SK-N-SH (cell line): ENCODE measurements around the gene DIRAS1. TPM values are rescaled to one million over a fixed set of nuclear protein-coding genes. Genes with fewer than 3 reads are reported as not detected.

ENCODE experiments used
- CTCF ChIA-PET: fragments of 300-600, 350-600 bp; formaldehyde crosslinking; extraction: SDS; loops from one replicate; lab custom pipeline; 2021; lab: Yijun Ruan, JAX
- POLR2A ChIA-PET: fragments of 350-600 bp; sonication (Branson Sonifier 250); formaldehyde crosslinking; extraction: SDS; loops from one replicate; lab custom pipeline; 2020; ENCODE audit warnings: antibody characterized with exemption, inconsistent platforms; lab: Yijun Ruan, JAX
- DNase-seq: peaks from one replicate; pipeline ENCODE4 v3.0.0; 2012
- H2AFZ ChIP-seq: fragments of 200-600 bp; sonication (generic); 2 replicates; pipeline ENCODE4 v1.8.1; 2016; ENCODE audit warnings: antibody characterized with exemption, mild to moderate bottlenecking, low read depth
- H3F3A ChIP-seq: fragments of 200-600 bp; sonication (generic); replicated peaks from 2 replicates; pipeline ENCODE3; 2016; ENCODE audit warnings: antibody characterized with exemption, mild to moderate bottlenecking; ENCODE audit not compliant: insufficient read depth
- H3K27ac ChIP-seq, 2 experiments: fragments of 200-500 bp in 1 of 2; fragments of 200-600 bp in 1 of 2; sonication (Bioruptor generic) in 1 of 2; sonication (generic), shearing (Covaris generic) in 1 of 2; 2 replicates each; pipeline versions ENCODE4 v1.5.1 to v1.6.1; 2014 to 2016; ENCODE audit warnings: low read depth in 2 of 2, inconsistent platforms in 1 of 2, low read length in 1 of 2, mild to moderate bottlenecking in 1 of 2, mixed read lengths in 1 of 2
- H3K27me3 ChIP-seq: fragments of 200-600 bp; sonication (generic), shearing (Covaris generic); 2 replicates; pipeline ENCODE4 v1.6.1; 2016; ENCODE audit warnings: mixed run types; ENCODE audit not compliant: insufficient read depth
- H3K36me3 ChIP-seq, 2 experiments: fragments of 200-500 bp in 1 of 2; fragments of 200-600 bp in 1 of 2; sonication (Bioruptor generic) in 1 of 2; sonication (generic) in 1 of 2; replicated peaks in 1 of 2; 2 replicates each; pipeline versions ENCODE3 to v1.5.1; 2014 to 2016; ENCODE audit warnings: low read length in 1 of 2, mild to moderate bottlenecking in 1 of 2; ENCODE audit not compliant: insufficient read depth in 2 of 2, control insufficient read depth in 1 of 2
- H3K4me1 ChIP-seq, 2 experiments: fragments of 200-500 bp in 1 of 2; fragments of 200-600 bp in 1 of 2; sonication (Bioruptor generic) in 1 of 2; sonication (generic), shearing (Covaris generic) in 1 of 2; 2 replicates each; pipeline versions ENCODE4 v1.5.1 to v1.6.1; 2014 to 2016; ENCODE audit warnings: low read depth in 1 of 2, low read length in 1 of 2, mixed run types in 1 of 2; ENCODE audit not compliant: insufficient read depth in 2 of 2, control insufficient read depth in 1 of 2
- H3K4me2 ChIP-seq: fragments of 200-600 bp; sonication (generic), shearing (Covaris generic); 2 replicates; pipeline ENCODE4 v1.6.1; 2017; ENCODE audit warnings: mixed run types
- H3K4me3 ChIP-seq, 2 experiments: fragments of 200-500 bp in 1 of 2; fragments of 200-600 bp in 1 of 2; sonication (Bioruptor generic) in 1 of 2; sonication (generic), shearing (Covaris generic) in 1 of 2; 2 replicates each; pipeline versions ENCODE4 v1.5.1 to v1.8.1; 2014 to 2016; ENCODE audit warnings: low read depth in 2 of 2, inconsistent platforms in 1 of 2, low read length in 1 of 2, mild to moderate bottlenecking in 1 of 2, mixed read lengths in 1 of 2, moderate library complexity in 1 of 2
- H3K79me2 ChIP-seq: fragments of 200-600 bp; sonication (generic); 2 replicates; pipeline ENCODE4 v1.8.1; 2017; ENCODE audit warnings: mild to moderate bottlenecking; ENCODE audit not compliant: insufficient read depth
- H3K9ac ChIP-seq: fragments of 200-600 bp; sonication (generic); 2 replicates; pipeline ENCODE4 v1.6.1; 2017; ENCODE audit warnings: mixed run types
- H3K9me2 ChIP-seq: fragments of 200-600 bp; sonication (generic); 2 replicates; pipeline ENCODE4 v1.6.1; 2017; ENCODE audit warnings: mixed run types
- H3K9me3 ChIP-seq: fragments of 200-600 bp; sonication (generic); 2 replicates; pipeline ENCODE4 v1.6.1; 2017; ENCODE audit warnings: mixed run types, mild to moderate bottlenecking, moderate library complexity
- H4K20me1 ChIP-seq: fragments of 200-600 bp; sonication (generic); 2 replicates; pipeline ENCODE4 v1.6.1; 2017; ENCODE audit warnings: mild to moderate bottlenecking, mixed run types; ENCODE audit not compliant: insufficient read depth
- CHD2 ChIP-seq: fragments of 150-350 bp; IDR thresholded peaks from 2 replicates; pipeline ENCODE4 v1.6.1; 2018; ENCODE audit warnings: low read length; ENCODE audit not compliant: partially characterized antibody
- ELF1 ChIP-seq: IDR thresholded peaks from 2 replicates; pipeline ENCODE4 v1.4.0; 2012
- FOSL2 ChIP-seq: IDR thresholded peaks from 2 replicates; pipeline ENCODE4 v1.4.0; 2012; ENCODE audit warnings: low read depth, mild to moderate bottlenecking, moderate library complexity, borderline replicate concordance
- FOXM1 ChIP-seq: IDR thresholded peaks from 2 replicates; pipeline ENCODE4 v1.4.0; 2012; ENCODE audit warnings: low read depth, mild to moderate bottlenecking
- MEF2A ChIP-seq: IDR thresholded peaks from 2 replicates; pipeline ENCODE4 v1.4.0; 2012; ENCODE audit warnings: low read depth, borderline replicate concordance
- NRF1 ChIP-seq: IDR thresholded peaks from 2 replicates; pipeline ENCODE4 v1.6.1; 2012; ENCODE audit warnings: low read depth, mild to moderate bottlenecking, low read length
- POLR2AphosphoS5 ChIP-seq: IDR thresholded peaks from 2 replicates; pipeline ENCODE4 v1.6.1; 2012; ENCODE audit warnings: low read depth, low read length
- RXRA ChIP-seq: IDR thresholded peaks from 2 replicates; pipeline ENCODE4 v1.4.0; 2012; ENCODE audit warnings: low read depth, mild to moderate bottlenecking, borderline replicate concordance
- SIN3A ChIP-seq: IDR thresholded peaks from 2 replicates; pipeline ENCODE4 v1.6.1; 2012; ENCODE audit warnings: low read depth, mild to moderate bottlenecking, low read length, moderate library complexity, borderline replicate concordance
- SMC3 ChIP-seq: IDR thresholded peaks from 2 replicates; pipeline ENCODE4 v1.6.1; 2012; ENCODE audit warnings: low read depth, low read length, improper control_type of control experiment
- WGBS: methylation state at CpG from one replicate; pipeline ENCODE4 v1.1.6; 2017; ENCODE audit warnings: low lambda C conversion rate; 5-methylcytosine and 5-hydroxymethylcytosine counted together
- polyA plus RNA-seq, 3 experiments: library from polyadenylated mRNA; depleted of rRNA; stranded (reverse); fragments of >200 nt; gene quantifications; 2 replicates each; pipeline ENCODE4 v1.2.3, GENCODE V29; 2012
- TF ChIP-seq, protein P1 (sequence below): fragments of 200-600 bp; sonication (generic); IDR thresholded peaks from 2 replicates; pipeline ENCODE4 v1.6.1; 2017; ENCODE audit warnings: antibody characterized with exemption, mild to moderate bottlenecking, moderate library complexity
- TF ChIP-seq, protein P2 (sequence below): fragments of 150-350 bp; IDR thresholded peaks from 2 replicates; pipeline ENCODE4 v1.6.1; 2016; ENCODE audit warnings: mild to moderate bottlenecking, low read depth, low read length
- TF ChIP-seq, protein P3 (sequence below): IDR thresholded peaks from 2 replicates; pipeline ENCODE4; 2012

The DIRAS1 gene
- polyA plus RNA-seq, 1 of the 3 experiments (the other 2 are of a cell fraction): 9.0 TPM

DNA sequence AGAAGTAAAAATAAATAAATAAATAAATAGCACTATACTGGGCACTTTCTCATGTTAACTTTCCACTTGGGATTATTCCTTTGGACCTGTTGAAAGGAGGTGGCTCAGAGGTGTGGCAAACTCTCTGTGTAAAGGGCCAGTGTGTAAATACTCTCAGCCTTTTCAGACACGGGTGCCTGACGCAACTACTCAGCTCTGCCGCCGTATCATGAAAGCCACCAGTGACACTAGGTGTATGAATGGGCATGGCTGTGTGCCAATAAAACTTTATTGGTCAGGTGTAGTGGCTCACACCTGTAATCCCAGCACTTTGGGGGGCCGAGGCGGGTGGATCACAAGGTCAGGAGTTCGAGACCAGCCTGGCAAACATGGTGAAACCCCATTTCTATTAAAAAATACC is 38.8 kb upstream of the DIRAS1 start:
- TF ChIP-seq POLR2AphosphoS5: no peak
- TF ChIP-seq MEF2A: no peak
- TF ChIP-seq, protein P1, sequence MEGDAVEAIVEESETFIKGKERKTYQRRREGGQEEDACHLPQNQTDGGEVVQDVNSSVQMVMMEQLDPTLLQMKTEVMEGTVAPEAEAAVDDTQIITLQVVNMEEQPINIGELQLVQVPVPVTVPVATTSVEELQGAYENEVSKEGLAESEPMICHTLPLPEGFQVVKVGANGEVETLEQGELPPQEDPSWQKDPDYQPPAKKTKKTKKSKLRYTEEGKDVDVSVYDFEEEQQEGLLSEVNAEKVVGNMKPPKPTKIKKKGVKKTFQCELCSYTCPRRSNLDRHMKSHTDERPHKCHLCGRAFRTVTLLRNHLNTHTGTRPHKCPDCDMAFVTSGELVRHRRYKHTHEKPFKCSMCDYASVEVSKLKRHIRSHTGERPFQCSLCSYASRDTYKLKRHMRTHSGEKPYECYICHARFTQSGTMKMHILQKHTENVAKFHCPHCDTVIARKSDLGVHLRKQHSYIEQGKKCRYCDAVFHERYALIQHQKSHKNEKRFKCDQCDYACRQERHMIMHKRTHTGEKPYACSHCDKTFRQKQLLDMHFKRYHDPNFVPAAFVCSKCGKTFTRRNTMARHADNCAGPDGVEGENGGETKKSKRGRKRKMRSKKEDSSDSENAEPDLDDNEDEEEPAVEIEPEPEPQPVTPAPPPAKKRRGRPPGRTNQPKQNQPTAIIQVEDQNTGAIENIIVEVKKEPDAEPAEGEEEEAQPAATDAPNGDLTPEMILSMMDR: no peak
- TF ChIP-seq FOXM1: no peak
- no peak for TF ChIP-seq RXRA
- TF ChIP-seq, protein P2, sequence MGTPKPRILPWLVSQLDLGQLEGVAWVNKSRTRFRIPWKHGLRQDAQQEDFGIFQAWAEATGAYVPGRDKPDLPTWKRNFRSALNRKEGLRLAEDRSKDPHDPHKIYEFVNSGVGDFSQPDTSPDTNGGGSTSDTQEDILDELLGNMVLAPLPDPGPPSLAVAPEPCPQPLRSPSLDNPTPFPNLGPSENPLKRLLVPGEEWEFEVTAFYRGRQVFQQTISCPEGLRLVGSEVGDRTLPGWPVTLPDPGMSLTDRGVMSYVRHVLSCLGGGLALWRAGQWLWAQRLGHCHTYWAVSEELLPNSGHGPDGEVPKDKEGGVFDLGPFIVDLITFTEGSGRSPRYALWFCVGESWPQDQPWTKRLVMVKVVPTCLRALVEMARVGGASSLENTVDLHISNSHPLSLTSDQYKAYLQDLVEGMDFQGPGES: no peak
- no peak for TF ChIP-seq ELF1
- no peak for TF ChIP-seq SMC3
- TF ChIP-seq CHD2: no peak
- TF ChIP-seq NRF1: no peak
- TF ChIP-seq FOSL2: no peak
- Histone ChIP-seq H3K9me3 (no peaks in the 10 kb centered on the region), H3K4me2 (no peak overlapping the region), H3K36me3 (peaks cover 6 to 59% of the 10 kb centered on the region in 2 experiments), H3K79me2 (no peaks in the 10 kb centered on the region), H3K27ac (no peak overlapping the region), H3K9me2 (no peaks in the 10 kb centered on the region), H3K27me3 (no peaks in the 10 kb centered on the region), H3K4me1 (no peaks in the 10 kb centered on the region), H3K9ac (no peak overlapping the region), H3K4me3 (no peak overlapping the region), H2AFZ (no peak overlapping the region), H3F3A (no peaks in the 10 kb centered on the region), H4K20me1 (no peaks in the 10 kb centered on the region)
- 96% methylated on average over 7 of the region's 7 CpGs for WGBS
- no peak for DNase-seq
- POLR2A ChIA-PET: no interaction called here
- CTCF ChIA-PET: interaction anchor here (2.1 to 4.2 kb wide), 2 partner anchors 11 to 112 kb away, joined by 6 to 26 read pairs; no protein-coding TSS in a partner anchor

GRCh38 chr19:2759362-2759761 is 38.2 kb upstream of the DIRAS1 start:
- no peak for TF ChIP-seq SIN3A
- TF ChIP-seq, protein P3, sequence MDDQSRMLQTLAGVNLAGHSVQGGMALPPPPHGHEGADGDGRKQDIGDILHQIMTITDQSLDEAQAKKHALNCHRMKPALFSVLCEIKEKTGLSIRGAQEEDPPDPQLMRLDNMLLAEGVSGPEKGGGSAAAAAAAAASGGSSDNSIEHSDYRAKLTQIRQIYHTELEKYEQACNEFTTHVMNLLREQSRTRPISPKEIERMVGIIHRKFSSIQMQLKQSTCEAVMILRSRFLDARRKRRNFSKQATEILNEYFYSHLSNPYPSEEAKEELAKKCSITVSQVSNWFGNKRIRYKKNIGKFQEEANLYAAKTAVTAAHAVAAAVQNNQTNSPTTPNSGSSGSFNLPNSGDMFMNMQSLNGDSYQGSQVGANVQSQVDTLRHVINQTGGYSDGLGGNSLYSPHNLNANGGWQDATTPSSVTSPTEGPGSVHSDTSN: no peak
- TF ChIP-seq, all 33 proteins: peak for 0
- no peaks in the 10 kb centered on the region for H3K9me2 ChIP-seq
- peaks cover 6 to 59% of the 10 kb centered on the region in 2 experiments for H3K36me3 ChIP-seq
- 98% methylated on average over 17 of the region's 17 CpGs for WGBS
- no peaks in the 10 kb centered on the region for H4K20me1 ChIP-seq
- no peak overlapping the region for H3K27ac ChIP-seq
- no peaks in the 10 kb centered on the region for H3K79me2 ChIP-seq
- no peaks in the 10 kb centered on the region for H3K4me1 ChIP-seq
- H3F3A ChIP-seq: no peaks in the 10 kb centered on the region
- no peak for DNase-seq
- no peak overlapping the region for H3K9ac ChIP-seq
- H2AFZ ChIP-seq: no peak overlapping the region
- ChIA-PET POLR2A (no interaction called here), CTCF (interaction anchor here (2.1 to 4.2 kb wide), 2 partner anchors 10 to 111 kb away, joined by 6 to 26 read pairs; no protein-coding TSS in a partner anchor)
- no peaks in the 10 kb centered on the region for H3K27me3 ChIP-seq
- no peak overlapping the region for H3K4me3 ChIP-seq
- no peak overlapping the region for H3K4me2 ChIP-seq
- no peaks in the 10 kb centered on the region for H3K9me3 ChIP-seq
